RPMI7951 (cell line): ENCODE data around the gene PDSS2. TPM values are rescaled to one million over a fixed set of nuclear protein-coding genes. Genes with fewer than 3 reads are reported as not detected.

Experiments used
- DNase-seq: peaks from one replicate; pipeline ENCODE4 v3.0.0-alpha.2; 2012; ENCODE audit warnings: low read depth
- total RNA-seq: library from RNA; depleted of rRNA; stranded (reverse); fragments of >200 nt; shearing (Covaris generic); gene quantifications from 2 replicates; pipeline ENCODE4 v1.2.3, GENCODE V29; 2014

Gene PDSS2
- total RNA-seq, 1 experiment from 2014 or later, result 20.2 TPM

- peak; percentile 65 for DNase-seq
Observed at GRCh38 chr6:107361753-107362604, 97.4 kb downstream of the PDSS2 start.

- no peak for DNase-seq
Observed at GRCh38 chr6:107360476-107360875, 98.9 kb downstream of the PDSS2 start.

GRCh38 chr6:107357842-107358241, 101.5 kb downstream of the PDSS2 start:
- no peak for DNase-seq

GRCh38 chr6:107357031-107357430, 102.3 kb downstream of the PDSS2 start:
- no peak for DNase-seq

GRCh38 chr6:107355659-107356058, 103.7 kb downstream of the PDSS2 start:
- no peak for DNase-seq

GRCh38 chr6:107354451-107354850, 104.9 kb downstream of the PDSS2 start:
- DNase-seq, result no peak

- no peak for DNase-seq
Observed at GRCh38 chr6:107353773-107354382, 105.5 kb downstream of the PDSS2 start.

GRCh38 chr6:107348224-107348623, 111.1 kb downstream of the PDSS2 start:
- no peak for DNase-seq

- DNase-seq, result no peak
Observed at GRCh38 chr6:107345393-107345792, 114.0 kb downstream of the PDSS2 start.

- DNase-seq, result no peak
Observed at GRCh38 chr6:107344981-107345380, 114.4 kb downstream of the PDSS2 start.

GRCh38 chr6:107344383-107344782, 115.0 kb downstream of the PDSS2 start:
- DNase-seq, result no peak

- no peak for DNase-seq
Observed at GRCh38 chr6:107342144-107342543, 117.2 kb downstream of the PDSS2 start.

- DNase-seq, result no peak
Observed at GRCh38 chr6:107340881-107341280, 118.5 kb downstream of the PDSS2 start.

GRCh38 chr6:107337191-107337741, 122.1 kb downstream of the PDSS2 start:
- no peak for DNase-seq

- no peak for DNase-seq
Observed at GRCh38 chr6:107334026-107334425, 125.3 kb downstream of the PDSS2 start.

- DNase-seq, result no peak
Observed at GRCh38 chr6:107333491-107333890, 125.9 kb downstream of the PDSS2 start.

GRCh38 chr6:107331409-107332386, 127.7 kb downstream of the PDSS2 start:
- DNase-seq, result no peak

- no peak for DNase-seq
Observed at GRCh38 chr6:107330168-107330567, 129.2 kb downstream of the PDSS2 start.

GRCh38 chr6:107329063-107329860, 130.1 kb downstream of the PDSS2 start:
- DNase-seq, result no peak

- DNase-seq, result no peak
Observed at GRCh38 chr6:107328081-107328480, 131.3 kb downstream of the PDSS2 start.
